GM21619 (cell line): ENCODE results near the gene SPTLC1.
"Not testable (repeated sequence)": the region's sequence is repeated elsewhere in the genome, so short reads cannot be mapped to it uniquely, and the experiment has no call there.

Experiments used
- ATAC-seq: cut with Tn5 transposase; IDR thresholded peaks from one replicate; pipeline ENCODE4 v1.9.1; 2021; ENCODE audit not compliant: unreplicated experiment

The SPTLC1 gene

DNA sequence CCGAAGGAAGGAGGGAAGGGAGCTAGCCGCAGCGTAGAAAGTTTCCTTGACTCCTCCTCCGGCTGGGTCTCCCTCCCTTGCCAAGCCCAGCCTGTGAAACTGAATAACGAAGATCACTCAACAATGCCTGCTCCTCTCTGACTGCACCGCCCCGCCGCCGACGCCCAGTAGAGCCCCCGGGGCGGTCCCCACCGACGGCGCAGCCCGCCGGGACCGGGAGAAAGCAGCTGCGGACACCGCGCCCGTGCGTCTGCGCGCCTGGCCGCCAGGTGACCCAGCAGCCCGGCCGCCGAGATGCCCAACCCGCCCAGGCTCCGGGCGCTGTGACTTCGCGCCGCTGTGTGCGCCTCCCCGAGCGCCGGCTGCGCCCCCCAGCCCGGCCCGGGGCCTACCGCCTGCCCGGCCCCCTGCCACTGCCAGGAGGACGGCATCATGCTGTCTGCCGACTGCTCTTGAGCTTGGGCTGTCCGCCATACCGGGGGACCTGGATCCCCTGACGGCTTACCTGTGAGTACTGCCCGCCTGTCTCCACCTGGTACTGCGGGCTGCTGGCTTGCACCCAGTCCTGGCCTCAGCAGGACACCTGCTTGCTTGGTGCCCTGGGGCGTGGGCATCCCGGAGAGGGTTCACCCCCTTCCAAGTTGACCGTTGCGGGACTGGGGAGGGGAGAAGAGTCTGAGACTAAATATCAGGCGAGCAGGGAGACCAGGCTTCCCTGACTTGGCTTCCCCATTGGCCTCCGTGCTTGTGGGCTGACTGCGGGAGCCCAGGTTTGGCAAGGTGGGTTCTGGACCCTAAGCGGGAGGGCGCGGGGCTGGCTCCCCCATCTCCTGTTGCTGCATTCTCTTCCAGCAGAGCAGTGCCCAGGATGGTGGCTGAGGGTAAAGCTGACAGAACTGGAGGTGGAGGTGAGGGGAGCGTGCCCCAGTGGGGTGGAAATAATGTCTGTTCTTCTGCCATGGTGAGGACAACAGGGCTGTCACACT is 26.2 kb upstream of the SPTLC1 start:
- no peak for ATAC-seq

DNA sequence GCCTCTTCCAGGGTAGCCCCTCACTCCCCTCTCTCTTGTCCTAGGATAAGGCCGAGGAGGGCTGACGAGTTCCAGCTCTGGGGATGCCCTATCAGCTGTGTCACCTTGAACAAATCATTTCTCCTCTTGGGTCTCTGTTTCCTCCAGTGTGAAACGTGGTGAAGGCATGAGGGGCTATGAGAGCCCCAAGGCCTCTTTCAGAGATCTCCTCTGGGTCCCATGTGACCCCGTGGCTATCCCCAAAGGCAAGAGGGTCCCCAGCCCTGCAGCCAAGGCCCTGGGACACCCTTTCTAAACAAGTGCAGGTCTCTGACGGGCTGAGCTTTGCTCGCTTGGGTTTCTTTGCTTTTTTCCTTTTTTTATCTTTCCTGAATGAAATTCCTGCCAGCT is 25.5 kb upstream of the SPTLC1 start:
- no peak for ATAC-seq

DNA sequence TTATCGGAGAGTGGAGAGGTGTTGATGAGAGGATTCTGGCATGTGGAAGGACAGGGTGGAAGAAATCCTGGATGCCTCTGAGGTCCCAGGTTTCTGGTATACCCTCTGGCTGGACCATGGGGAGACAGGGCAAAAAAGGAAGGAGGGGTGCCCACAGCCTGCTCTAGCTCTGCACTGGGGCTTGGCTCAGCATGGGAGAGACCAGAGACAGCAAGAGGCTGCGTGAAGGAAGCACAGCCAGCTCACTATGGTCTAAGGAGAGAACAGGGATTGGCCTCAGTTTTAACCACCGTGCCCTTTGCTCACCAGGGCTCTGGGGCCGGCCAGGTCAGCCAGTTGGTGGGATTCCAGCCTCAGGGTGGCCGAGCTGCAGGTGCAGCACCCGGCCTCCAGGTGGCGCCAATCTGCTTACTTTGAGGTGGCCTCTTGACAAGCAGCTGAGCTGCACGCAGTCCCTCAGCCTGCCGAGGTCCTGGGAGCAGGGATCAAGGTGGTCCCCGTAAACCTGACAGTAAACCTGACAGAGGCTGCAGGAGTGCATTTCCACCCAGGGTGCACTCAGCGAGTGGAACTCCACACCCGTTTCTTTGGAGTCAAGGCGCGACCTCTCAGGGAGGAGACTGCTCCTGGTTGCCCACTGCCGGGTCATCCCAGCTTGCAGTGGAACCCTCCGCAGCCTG is 25.0 kb upstream of the SPTLC1 start:
- ATAC-seq, result no peak

DNA sequence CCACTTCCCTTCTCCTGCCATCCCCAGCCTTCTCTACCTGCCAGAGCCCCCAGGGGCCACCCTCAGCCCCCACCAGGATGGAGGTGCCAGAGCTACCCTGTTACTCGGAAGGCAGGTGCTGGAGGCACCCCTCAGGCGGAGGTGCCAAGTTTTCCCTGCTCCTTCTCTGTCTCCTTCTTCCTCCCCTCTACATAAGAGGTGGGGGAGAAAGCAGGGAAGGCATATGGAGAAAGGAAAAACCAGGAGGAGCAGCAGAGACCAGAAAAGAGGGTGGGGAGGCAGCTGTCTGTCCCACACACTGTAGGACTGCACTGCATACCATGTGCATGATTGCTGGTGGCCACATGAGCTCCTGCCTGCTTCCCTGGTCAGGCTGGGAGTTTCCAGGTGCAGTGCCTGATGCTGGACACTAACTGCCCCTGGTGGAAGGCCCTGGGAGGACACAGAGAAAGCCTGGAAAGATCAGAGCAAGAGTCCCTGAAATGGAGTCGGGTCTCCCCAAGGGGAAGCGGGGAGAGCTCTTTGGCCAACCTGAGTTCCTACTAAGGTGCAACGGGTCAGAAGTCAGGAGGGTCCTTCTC is 23.8 kb upstream of the SPTLC1 start:
- ATAC-seq, result not testable (repeated sequence)

DNA sequence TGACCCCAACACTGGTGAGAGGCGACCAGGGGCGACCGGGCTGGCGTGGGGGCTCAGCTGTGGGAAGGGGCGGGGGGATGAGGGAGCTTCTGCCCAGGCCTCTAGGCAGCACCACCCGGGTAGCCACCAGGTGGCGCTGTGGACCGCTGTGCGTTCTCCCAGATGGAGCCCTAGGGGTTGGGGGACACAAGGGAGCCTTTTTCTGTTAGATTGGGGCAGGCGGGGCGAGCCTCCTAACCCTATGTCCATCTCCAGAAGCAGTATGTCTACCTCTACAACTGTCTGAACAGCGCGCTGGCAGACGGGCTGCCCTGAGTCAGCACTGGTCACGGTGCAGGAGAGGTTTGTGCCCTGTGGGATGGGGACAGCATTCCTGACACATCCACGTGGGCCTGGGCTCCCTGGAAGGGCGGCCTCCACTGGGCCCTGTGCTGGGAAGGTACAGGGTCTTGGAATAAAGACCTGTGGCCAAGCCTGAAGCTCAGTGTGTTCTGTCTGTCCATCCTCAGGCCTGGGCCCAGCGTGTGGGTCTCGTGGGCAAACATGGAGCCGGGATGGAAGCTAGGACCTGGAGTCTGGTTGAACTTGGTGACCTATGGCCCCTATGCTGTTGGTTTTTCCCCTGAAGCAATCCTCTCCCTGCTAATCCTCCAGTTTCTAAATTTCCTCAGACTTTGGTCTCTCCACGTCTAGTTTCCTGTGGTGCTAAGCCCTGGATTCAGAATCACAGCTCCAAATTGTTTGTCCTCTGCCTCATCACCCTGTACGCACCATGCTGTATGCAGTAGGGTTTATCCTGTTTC is 23.1 kb upstream of the SPTLC1 start:
- no peak for ATAC-seq

DNA sequence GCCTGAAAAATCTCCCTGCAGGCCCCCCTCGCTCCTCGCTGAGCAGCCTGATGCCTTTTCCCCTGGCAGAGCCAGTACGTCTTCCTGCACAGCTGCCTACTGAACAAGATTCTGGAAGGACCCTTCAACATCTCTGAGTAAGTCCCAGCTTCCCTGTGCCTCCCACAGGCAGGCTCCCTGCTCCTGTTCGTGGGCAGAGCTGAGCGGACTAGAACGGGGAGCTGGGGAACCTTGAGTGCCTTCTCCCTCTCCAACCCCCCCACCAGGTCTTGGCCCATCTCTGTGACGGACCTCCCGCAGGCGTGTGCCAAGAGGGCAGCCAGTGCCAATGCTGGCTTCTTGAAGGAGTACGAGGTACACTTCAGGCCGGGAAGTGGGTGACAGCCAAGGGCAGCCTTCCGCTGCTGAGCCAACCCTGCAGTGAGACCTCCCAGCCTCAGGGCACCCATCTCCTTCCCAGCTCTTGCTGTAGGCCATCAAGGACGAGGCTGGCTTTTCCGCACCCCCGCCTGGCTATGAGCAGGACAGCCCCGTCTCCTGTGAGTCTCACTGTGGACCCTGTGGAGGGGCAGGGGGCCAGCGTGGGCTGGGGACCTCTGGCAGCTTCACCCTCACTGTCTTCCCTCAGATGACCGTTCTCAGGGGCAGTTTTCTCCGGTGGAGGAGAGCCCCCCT is 21.1 kb upstream of the SPTLC1 start:
- ATAC-seq, result no peak

DNA sequence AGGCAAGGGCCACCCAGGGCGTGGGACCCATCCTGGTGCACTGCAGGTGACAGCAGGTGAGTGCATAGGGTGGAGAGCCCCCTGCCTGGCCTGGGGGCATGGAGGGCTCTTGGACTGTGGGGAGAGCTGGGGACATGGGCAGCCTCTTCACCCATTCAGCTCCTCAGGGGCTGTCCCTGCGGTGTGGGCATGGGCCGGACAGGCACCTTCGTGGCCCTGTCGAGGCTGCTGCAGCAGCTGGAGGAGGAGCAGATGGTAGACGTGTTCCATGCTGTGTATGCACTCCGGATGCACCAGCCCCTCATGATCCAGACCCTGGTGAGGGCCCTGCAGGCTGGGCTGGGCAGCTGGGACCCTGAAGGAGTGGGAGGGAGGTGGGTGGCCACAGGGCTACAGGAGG is 20.4 kb upstream of the SPTLC1 start:
- no peak for ATAC-seq

DNA sequence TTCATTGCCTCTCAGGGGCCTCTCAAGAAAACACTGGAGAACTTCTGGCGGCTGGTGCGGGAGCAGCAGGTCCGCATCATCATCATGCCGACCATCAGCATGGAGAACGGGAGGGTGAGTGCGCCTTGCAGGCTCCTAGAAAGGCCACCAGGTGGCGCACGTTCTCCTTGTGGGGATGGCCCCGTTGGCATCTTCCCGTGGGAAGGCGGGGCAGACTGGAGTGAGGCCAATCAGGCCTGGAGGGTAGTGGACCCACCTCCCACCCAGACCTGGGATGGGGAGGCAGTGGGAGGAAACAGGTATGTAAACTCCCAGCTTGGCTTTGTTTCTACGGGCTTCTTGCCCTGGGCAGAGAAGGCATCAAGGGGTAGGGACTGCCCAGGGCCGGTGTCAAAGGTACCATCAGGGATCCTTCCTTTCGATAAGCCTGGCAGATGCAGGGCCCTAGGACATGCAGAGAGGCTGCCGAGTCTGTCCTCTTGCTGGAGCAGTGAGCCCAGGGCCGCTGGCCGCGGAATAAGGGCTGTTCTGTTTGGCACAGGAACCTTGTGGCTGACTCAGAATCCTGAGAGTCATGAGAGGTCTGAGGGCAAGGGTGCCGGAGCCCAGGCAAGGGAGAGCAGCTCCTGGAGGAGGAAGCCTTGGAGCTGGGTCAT is 18.9 kb upstream of the SPTLC1 start:
- ATAC-seq, result peak; percentile 63

DNA sequence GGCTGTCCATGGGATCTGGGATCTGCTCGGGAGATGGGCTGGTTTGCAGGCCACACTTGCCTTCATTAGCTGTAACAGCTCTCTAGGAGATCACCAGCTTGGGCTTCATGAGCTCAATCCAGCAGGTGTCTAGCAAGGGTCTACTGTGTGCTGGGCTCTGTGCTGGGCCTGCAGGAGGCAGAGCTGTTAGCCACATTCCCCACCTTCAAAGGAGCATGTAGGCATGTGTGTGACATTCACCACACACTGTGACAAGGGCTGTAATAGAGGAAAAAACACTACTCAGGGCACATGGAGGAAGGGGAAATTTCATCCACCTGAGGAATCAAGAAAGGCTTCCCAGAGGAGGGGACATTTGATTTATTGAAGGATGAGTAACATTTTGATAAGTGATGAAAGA is 17.7 kb upstream of the SPTLC1 start:
- ATAC-seq, result not testable (repeated sequence)

DNA sequence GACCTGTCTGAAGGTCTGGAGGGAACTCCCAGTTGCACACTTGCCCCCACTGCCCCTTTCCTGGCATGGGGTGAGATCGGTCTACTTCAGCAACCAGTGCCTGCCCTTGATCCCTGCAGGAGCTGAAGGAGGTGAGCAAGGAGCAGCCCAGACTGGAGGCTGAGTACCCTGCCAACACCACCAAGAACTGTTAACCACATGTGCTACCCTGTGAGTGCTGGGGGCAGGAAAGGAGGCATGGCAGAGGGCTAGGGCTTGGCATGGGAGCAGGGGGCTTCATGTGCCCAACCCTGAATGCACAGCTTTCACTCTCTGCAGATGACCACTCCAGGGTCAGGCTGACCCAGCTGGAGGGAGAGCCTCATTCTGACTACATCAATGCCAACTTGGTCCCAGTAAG is 17.3 kb upstream of the SPTLC1 start:
- no peak for ATAC-seq

DNA sequence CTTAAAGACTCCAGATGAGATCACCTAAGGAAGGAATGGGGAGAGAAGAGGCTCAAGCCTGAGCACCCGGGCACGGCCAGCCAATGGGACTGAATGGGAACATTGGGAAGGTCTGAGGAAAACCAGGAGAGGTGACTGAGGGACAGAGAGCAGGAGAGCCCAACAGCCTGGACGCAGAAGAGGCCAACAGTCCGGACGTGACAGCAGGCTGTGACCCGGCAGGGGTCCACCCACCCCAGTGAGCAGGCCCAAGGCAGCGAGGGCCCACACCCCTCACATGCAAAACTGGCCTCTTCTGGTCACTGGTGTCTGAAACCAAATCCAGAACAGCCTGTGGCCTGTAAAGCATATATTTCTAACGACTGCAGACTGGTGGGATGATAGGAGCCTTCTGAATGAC is 7.6 kb upstream of the SPTLC1 start:
- ATAC-seq, result no peak

DNA sequence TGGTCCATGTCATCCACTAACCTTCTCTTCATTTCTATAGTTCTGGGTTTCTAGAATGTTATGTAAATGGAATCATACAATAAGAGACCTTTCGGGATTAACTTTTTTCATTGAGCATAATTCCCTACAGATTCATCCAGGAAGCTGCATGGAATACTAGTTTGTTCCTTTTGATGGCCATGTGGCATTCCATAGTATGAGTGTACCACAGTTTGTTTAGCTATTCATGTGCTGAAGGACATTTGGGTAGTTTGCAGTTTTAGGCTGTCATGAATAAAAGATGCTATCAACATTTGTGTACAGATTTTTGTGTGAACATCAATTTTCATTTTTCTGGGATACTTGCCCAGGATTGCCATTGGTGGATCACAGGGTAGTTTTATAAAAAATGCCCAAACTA is 6.8 kb upstream of the SPTLC1 start:
- ATAC-seq, result no peak

DNA sequence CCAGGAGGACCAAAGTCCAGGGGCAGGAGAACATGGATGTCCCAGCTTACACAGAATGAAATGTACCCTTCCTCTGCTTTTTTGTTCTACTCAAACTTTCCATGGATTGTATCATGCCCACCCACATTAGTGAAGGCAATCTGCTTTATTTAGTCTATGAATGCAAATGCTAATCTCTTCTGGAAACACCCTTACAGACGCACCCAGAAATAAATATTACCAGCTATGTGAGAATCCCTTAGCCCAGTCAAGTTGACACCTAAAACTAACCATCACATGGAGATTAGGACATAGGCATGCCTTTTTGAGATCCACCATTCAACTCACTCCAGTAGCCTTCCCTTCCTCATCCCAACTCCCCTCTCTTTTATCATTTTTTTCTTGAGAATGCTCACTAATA is 6.1 kb upstream of the SPTLC1 start:
- ATAC-seq, result no peak

DNA sequence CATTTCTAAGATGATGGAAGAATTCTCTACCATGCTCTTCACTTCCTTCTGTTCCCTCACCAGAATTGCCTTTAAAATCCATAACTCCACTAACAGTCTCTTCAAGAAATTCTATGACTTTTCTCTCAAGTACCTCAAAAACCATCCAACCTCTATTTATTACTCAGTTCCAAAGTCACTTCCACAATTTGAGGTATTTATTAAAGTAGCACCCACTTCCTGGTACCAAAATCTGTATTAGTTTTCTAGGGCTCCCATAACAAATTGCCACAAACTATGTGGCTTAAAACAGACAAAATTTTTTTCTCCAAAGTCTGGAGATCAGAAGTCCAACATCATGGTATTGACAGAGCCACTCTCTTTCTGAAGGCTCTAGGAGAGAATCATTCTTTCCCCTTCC is 4.9 kb upstream of the SPTLC1 start:
- no peak for ATAC-seq

DNA sequence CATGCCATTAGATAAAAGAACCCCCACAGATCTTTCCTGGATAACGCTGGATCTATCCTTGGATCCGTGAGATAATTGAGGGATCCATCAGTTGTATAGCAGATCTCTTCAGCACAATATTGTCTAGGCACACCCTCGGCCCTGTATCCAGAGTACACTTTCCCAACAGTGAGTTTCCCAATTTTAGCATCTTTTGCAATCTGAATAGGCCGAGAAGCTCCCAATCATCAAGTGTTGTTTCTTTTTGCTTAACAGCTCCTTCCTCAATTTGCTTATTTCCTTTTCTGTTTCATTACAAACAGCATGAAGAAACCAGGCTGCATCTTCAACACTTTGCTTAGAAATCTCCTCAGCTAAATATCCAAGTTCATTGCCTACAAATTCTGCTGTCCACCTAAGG is 4.4 kb upstream of the SPTLC1 start:
- ATAC-seq, result no peak

DNA sequence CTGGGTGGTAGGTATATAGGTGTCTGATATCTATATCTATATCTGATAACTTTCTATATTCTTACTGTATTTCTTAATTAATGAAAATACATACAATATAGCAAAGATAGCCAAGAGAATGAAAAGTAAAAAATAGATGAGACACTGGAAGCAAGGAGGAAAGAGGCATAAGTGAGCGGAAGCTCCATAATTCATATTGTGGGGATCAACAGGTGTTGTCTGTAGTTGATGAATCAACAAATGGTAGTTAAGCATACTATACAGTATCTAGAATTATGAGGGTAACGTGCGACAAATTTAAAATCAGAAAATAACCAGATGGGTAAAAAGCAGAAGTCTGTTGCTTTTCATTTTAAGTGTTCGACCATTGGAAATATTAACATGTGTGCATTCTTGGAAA is 7.1 kb downstream of the SPTLC1 start:
- ATAC-seq, result no peak

DNA sequence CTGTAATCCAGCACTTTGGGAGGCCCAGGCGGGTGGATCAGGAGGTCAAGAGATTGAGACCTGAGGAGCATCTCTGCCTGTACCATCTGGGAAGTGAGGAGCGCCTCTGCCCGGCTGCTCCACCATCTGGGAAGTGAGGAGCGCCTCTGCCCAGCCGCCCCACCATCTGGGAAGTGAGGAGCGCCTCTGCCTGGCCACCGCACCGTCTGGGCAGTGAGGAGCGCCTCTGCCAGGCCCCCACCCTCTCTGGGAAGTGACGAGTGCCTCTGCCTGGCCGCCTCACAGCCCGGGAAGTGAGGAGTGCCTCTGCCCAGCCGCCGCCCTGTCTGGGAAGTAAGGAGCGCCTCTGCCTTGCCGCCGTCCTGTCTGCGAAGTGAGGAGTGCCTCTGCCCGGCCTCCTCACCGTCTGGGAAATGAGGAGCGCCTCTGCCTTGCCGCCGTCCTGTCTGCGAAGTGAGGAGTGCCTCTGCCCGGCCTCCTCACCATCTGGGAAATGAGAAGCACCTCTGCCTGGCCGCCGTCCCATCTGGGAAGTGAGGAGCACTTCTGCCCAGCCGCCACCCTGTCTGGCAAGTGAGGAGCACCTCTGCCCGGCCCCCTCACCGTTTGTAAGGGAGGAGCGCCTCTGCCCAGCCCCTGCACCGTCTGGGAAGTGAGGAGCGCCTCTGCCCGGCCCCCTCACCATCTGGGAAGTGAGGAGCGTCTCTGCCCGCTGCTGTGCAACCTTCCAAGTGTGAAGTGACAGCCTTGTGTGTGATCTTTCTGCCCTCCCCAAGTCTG is 9.6 kb downstream of the SPTLC1 start:
- not testable (repeated sequence) for ATAC-seq

DNA sequence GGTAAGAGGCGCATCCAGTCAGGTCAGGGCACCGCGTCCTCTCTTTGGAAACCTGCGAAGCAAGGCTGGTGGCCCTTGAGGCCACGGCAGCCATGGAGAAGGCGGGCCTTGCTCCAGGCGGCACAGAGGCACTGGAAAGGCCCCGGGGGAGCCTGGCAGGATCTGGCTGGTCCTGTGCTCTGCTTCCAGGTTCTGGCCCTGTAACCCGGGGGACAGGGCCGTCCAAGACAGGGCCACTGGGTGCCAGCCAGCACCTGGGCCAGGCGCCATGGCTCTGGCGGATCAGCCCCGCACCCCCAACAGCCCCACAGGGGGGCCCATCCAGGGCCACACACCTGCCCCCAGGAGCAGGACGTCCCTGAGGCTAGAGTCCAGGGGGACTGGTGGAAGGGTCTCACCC is 11.6 kb downstream of the SPTLC1 start:
- ATAC-seq, result not testable (repeated sequence)

DNA sequence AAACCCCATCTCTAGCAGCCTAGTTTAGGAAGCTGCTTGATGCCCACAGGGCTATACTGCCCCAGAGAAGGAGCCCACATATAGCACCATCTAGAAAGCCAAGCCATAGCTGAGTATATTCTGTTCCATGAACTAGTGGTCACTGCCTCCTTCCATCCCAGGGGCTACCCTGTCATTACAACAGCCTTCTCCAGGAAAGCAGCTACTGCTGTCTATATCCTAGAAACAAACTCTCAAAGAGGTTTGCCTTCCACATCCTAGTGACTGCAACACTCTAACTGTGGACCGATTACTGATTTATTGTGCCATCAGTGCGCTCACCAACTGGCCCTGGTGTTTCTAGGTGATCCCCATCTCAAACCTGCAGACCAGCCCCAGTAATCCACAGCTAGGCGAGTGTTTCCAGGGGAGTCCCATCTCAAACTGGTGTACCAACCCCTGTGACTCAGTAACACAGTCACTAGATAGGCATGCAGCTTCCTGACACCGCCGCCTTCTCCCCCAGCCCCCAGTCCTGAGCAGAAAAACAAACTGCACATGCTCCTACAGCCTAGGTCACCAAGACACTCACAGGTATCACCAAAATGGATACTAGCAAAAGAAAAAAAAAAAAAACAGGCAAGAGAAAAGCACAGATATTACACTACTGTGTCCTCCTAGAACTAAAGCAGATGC is 14.8 kb downstream of the SPTLC1 start:
- no peak for ATAC-seq
